Adrenal gland (tissue), 5 donors: ENCODE measurements around the gene CDKN1A.

Experiments used
- CTCF ChIP-seq, 6 experiments: fragments of 450-650 bp in 4 of 6; fragments of 200-600 bp in 2 of 6; sonication (generic) in 1 of 6; IDR thresholded peaks; 1 replicate in 5 of 6; 2 replicates in 1 of 6; pipeline versions ENCODE4 v1.5.1 to v1.8.0; 2016 to 2021; ENCODE audit warnings: antibody characterized with exemption in 6 of 6, mild to moderate bottlenecking in 2 of 6, moderate library complexity in 1 of 6
- POLR2A ChIP-seq, 2 donors: fragments of 450-650 bp; IDR thresholded peaks; one replicate each; pipeline ENCODE4 v1.6.1; 2017; ENCODE audit warnings: antibody characterized with exemption in 2 of 2, mild to moderate bottlenecking in 2 of 2, moderate library complexity in 1 of 2
- donor health status: DM: no; HTN: no; CAD: no.

- TF ChIP-seq CTCF (IDR thresholded peaks at IDR 0.05), result no peak
- no peak for TF ChIP-seq POLR2A (IDR thresholded peaks at IDR 0.05)
Observed at GRCh38 chr6:36685166-36685924, 6.8 kb downstream of the CDKN1A start.
